SU-DHL-6 (cell line): ENCODE measurements around the gene CEP170.
"Not testable (repeated sequence)": the region's sequence is repeated elsewhere in the genome, so short reads cannot be mapped to it uniquely, and the experiment has no call there.

Experiments used
- CTCF ChIP-seq: fragments of 200-600 bp; sonication (generic); IDR thresholded peaks from one replicate; pipeline ENCODE4 v1.5.1; 2017; ENCODE audit warnings: antibody characterized with exemption, mild to moderate bottlenecking, low read length, moderate library complexity; ENCODE audit not compliant: insufficient read depth, poor library complexity, severe bottlenecking
- EZH2phosphoT487 ChIP-seq: fragments of 200-600 bp; sonication (generic), shearing (Covaris generic); conservative IDR thresholded peaks from 2 replicates; pipeline ENCODE4 v1.6.1; 2018; ENCODE audit warnings: mild to moderate bottlenecking, antibody characterized with exemption, low read length, moderate library complexity, mixed read lengths

- TF ChIP-seq CTCF, EZH2phosphoT487: not testable (repeated sequence)
Observed at GRCh38 chr1:243149120-243149519, 106.0 kb downstream of the CEP170 start.
